Stromal cell of bone marrow (primary cell): ENCODE data around the gene TMEM233.

ENCODE experiments used
- DNase-seq: peaks from one replicate; pipeline ENCODE4 v3.0.0-alpha.2; 2012; ENCODE audit warnings: low read depth

TMEM233 gene

GRCh38 chr12:119681728-119682638, 88.4 kb downstream of the TMEM233 start:
- no peak for DNase-seq

- DNase-seq = no peak
These were observed 89.2 kb downstream of the TMEM233 start for GRCh38 chr12:119682639-119683252.

DNA sequence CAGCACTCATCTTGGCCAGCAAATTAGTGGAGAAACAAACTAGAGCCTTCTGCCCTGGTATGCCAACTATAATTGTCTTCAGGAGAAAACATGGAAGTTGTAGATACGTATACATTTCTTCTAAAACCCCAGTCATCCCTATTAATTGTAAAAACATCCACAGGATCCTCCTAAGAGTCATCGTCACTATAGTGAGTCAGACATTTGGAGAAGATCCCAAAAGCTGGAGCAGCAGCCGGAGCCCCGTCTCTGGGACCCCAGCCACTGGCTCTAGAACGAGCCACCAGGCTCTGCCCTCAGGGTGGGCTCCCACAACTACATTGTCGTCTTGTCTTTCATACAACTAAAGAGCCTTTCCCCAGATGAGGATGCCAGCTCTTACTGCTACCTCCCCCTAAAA, 89.8 kb downstream of the TMEM233 start:
- no peak for DNase-seq

DNA sequence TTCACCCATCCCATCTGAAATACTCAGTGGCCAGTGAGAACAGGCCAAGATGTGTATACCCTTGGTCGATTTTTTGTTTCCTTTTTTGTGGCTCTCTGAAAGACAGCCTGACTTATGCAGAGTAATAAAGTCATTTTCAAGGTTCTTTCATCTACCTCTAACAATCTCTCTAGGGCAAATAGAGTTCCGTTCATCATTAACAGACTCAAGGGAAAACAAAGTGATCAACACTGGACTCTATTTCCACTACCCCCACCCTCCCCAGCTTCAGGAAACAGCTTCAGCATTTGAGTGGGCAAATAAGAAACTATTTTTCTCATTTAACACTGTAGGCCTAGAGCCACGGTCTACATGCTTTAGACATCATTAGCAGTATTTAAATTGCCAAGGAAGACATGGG, 90.2 kb downstream of the TMEM233 start:
- no peak for DNase-seq

DNA sequence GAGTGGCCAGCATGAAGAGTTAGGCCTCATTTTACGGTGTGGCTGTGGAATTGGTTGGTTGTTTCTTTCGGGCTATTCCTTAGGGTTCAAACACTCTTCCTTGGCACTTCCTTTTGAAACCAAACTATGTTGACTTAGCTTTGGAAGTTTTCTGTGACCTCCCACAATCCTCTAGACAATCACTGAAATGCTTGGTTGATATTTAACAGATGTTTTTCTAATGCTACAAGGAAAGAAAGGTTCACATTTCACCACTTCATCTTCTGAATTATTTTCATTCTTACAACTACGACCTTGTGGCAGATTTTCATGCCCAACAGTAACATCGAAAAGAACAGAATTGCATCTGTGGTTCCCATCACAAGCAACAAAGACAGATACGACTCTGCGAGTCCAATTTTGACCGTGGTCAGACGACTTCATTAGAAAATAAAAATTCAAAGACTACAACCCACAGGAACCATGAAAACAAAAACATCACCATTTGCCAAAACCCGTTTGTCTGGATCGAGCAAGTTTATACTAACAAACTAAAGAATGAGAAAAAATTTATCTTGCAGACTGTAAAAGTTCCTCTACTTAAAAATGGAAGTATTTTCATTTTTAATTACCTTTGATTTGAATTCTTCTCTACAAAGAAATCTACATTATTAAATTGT, 91.3 kb downstream of the TMEM233 start:
- no peak for DNase-seq

GRCh38 chr12:119685375-119685774, 91.8 kb downstream of the TMEM233 start:
- DNase-seq = no peak

GRCh38 chr12:119686355-119686754, 92.8 kb downstream of the TMEM233 start:
- DNase-seq = no peak

DNA sequence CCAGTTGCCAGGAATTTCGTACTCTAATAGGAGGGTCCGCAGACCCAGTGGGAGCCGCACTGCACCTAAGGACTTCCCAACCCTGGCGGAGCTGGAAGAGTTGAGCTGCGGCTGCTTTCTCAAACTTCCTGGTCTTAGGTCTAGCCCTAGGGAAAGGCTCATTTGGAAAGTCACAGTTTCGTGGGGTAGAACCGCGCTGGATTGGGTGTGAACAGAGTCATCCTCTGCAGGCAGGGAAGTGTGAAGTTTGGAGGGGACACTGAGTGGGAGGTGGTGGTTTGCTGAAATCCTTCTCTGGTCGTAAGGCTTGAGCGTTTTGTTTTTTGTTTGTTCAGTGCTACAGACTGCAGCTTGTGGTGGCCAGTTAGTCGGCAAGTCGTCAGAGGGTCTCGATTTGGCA, 93.2 kb downstream of the TMEM233 start:
- no peak for DNase-seq

GRCh38 chr12:119687406-119687805, 93.8 kb downstream of the TMEM233 start:
- DNase-seq = no peak

DNA sequence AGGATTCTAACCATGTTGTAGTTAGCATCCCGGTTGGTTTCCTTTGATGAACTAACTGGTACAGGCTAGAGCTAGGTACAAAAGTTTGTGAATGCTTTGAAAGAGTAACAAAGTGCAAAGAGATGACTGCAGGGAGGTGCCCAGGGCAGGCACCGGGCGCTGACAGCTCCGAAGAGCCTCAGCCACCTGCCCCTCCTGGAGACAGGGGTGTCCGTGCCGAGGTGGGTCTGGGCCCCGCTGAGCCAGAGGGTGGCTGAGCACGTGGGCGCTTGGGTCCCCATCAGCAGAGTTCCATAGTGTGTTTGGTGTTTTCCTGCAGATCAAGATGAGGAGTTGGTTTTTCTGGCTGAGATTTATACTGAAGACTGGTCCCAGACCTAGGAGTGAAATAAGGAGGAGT, 94.3 kb downstream of the TMEM233 start:
- DNase-seq = no peak

DNA sequence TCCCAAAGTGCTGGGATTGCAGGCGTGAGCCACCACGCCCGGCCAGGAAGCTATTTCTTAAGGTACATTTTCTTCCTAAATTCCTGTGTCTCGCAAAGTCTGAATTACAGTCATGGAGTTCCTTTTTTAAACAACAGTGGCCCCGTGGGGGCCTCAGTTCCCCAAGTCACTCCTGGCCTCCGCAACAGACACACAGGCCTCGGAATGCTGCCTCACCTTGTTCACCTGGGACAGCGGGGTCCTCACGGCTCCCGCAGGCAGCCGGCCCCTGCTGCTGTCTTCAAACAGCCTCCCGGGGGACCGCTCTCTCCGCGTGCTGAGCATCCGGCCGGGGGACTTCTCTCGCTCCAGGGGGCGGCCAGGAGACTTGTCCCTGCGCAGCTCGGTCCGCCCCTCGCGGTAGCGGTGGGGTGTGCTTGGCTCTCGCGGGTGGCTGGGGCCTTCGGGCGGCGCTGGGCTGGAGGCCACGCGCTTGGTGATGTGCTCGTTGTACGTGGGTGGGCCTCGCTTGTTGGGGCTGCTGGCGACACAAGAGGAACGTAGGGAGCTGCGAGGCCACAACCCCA, 96.4 kb downstream of the TMEM233 start:
- no peak for DNase-seq

GRCh38 chr12:119691202-119691810, 97.7 kb downstream of the TMEM233 start:
- no peak for DNase-seq

DNA sequence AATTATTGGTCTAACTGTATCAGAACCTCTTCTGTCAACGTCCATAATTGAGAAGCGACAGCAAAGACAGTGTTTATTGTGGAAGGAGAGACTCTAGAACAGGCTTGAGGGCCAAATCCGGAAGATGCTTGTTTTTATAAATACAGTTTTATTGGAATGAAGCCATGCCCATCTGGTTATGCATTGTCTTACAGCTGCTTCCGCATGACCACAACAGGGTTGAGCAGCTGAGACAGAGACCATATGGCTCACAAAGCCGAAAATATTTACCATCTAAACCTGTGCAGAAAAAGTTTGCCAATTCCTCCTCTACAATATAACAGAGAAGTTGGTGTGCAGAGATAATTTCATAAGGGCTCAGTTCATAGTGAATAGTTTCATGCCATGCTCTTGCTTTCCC, 98.8 kb downstream of the TMEM233 start:
- DNase-seq = no peak
